Fibroblast of skin of left quadriceps (primary cell): Measurements from ENCODE around the gene CDK16.
A peak's percentile ranks its signal among the peaks of the same experiment; 100 is the strongest.

ENCODE experiments used
- DNase-seq, 2 experiments: peaks; one replicate each; pipeline ENCODE4 v3.0.0-alpha.2; 2013; ENCODE audit warnings: low read depth in 2 of 2

CDK16 gene

GRCh38 chrX:47186096-47186740 lies 32.3 kb upstream of the CDK16 start:
- no peak for DNase-seq

- DNase-seq, result no peak
Observed at GRCh38 chrX:47187106-47187677, 31.3 kb upstream of the CDK16 start.

DNA sequence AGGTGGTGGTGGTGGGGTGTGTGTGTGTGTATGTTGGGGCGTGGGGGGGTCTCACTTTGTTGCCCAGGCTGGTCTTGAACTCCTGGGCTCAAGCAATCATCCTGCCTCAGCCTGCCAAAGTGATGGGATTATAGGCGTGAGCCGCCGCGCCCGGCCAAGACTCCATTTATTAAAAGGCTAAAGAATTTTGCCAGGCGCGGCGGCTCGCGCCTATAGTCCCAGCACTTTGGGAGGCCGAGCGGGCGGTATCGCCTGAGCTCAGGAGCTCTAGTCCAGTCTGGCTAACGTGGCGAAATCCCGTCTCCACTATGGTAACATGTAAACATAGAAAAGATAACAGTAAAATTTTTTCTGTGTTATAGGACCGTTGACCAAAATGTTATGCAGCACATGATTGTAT lies 28.6 kb upstream of the CDK16 start:
- no peak for DNase-seq

DNA sequence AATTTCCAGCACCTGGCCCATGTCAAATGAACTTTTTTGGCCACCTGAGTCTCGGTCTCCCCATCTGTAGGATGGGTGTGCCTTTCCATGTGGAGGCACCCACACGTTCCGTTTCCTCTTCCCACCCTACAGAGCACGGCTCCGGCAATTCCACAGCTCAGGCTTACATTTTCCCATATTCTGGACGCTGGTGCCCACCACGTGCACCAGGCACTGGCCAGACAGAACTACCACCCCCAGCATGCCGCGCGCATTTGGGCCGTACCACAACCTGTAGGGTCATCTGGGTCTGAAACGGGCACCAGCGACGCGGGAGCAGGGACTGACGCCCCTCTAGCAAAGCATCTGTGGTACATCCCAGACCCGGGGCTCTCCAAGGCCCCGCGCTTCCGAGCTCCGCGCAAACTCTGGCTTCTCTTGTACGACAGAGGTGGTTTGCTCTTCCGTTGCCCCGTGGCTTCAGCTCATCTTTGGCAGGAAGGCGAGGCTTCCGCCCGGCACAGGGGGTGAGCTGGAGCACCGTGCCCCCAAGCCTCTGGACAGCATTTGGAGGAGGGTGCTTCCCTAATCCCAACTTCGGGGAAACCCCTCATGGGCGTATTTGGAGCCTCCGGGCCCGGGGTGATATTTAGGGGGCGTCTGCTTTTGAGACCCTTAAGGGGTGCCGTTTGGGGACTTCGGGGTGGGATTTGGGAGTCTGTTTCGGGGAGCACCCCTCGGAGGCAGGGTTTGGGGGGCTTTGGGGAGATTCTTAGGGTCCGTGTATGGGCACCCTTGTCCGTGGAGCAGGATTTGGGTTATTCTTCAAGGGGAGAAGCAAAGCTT lies 27.8 kb upstream of the CDK16 start:
- peak; percentile 81 to 83 for DNase-seq

GRCh38 chrX:47191331-47191730 lies 27.1 kb upstream of the CDK16 start:
- no peak for DNase-seq

DNA sequence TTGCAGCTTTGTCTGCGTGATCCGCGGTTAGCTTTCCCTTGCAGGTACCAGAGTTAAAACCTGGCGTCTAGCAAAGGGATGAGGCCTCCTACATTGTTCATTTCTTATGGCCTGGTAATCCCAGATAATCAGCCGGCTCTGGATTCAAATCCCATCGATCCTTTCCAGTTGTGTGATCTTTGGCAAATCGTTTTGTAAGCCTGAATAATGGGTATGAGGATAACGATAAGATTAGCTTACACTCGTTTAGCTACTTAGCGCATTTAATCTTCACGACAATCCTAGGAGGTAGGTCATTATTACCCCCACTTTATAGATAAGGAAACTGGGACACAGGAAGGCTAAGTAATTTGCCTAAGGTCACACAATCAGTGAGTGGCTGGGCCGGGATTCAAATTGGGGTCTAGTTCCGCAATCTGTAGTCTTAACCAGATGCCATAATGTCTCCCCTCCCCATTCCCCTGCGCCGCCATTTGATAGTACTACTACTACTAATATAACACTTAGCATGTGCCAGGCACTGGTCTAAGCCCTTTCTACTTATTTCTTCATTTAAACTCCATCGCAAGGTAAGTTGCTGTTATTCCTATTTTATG lies 26.6 kb upstream of the CDK16 start:
- no peak for DNase-seq

DNA sequence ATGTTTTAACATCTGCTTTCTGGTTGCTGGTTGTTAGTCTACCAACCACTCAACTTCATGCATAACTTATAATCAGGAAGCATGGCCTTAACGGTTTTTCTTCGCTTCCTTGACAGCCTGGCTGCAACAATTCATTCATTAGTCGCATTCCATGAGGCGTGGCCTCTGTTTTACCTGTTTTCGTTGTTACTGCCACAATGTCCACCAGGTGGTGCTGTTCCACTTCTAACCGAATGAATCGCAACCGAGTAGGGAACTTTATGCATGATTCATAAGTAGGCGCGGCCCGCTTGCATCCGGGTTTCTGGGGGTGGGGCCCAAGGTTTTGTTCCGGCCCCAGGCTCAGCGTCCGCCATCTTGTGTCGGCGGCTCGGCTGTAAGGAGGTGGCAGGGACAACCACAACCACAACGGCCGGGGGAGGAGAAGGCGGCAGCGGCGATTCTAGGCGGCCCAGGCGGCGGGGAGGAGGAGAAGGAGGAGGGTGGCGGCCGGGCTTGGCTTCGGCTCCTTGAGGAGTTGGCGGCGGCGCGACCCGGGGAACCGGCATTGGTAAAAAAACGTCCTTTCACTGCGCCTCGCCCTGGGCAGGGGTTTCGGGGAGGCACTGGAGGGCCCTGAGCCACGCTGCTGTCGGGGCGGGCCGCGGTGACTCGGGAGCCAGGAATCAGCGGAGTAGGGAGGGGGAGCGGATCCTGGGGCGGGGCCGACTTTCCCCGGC lies 24.8 kb upstream of the CDK16 start, which contains the start of gene UBA1:
UBA1 (plus strand) TSS at position 355 of the 719 bp plus-strand sequence. CDS start 4,974 bp downstream, outside the sequence.
- DNase-seq, result peak; percentile 85 to 87

- no peak for DNase-seq
Observed at GRCh38 chrX:47194194-47194787, 24.2 kb upstream of the CDK16 start.

DNA sequence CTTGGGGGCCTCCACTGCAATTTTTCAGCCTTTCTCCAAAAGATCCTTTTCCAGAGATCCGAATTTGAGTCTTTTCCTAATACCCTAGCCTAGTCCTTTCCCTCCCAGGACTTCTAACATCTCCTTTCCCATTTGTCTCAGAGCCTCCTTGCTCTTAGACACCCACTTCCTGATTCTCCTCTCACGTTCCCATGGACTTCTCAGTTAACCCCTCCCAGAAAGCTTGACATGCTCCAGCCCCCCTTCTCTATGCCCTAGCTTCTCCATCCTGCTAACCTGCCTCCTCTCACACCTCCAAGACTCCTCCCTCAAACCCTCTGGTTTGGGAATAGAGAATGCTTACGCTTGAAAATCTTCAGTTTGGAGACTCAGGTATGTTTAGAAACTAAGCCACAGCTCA lies 22.4 kb upstream of the CDK16 start:
- no peak for DNase-seq

DNA sequence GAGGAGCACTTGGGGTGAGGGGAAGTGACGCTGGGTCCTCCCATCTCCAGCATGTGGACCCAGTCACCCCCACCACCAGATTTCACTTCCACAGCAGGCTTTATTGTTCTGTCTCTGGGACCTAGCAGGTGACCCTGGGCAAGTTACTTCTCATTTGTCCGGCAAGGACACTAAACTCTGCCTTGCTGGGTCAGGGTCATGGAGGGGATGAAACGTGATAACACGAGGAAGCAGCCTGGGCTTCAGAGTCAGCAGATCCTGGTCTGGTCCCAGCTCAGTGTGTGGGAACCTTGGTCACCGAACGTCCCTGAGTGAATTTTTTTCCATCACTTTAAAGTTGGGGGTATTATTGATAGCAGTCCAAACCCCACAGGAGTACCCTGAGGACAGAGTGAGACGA lies 21.0 kb upstream of the CDK16 start:
- DNase-seq, result no peak

GRCh38 chrX:47198026-47198686 lies 20.3 kb upstream of the CDK16 start:
- no peak for DNase-seq

- DNase-seq, result no peak
Observed at GRCh38 chrX:47198687-47199080, 19.8 kb upstream of the CDK16 start.

GRCh38 chrX:47199286-47199685 lies 19.2 kb upstream of the CDK16 start:
- DNase-seq, result no peak

DNA sequence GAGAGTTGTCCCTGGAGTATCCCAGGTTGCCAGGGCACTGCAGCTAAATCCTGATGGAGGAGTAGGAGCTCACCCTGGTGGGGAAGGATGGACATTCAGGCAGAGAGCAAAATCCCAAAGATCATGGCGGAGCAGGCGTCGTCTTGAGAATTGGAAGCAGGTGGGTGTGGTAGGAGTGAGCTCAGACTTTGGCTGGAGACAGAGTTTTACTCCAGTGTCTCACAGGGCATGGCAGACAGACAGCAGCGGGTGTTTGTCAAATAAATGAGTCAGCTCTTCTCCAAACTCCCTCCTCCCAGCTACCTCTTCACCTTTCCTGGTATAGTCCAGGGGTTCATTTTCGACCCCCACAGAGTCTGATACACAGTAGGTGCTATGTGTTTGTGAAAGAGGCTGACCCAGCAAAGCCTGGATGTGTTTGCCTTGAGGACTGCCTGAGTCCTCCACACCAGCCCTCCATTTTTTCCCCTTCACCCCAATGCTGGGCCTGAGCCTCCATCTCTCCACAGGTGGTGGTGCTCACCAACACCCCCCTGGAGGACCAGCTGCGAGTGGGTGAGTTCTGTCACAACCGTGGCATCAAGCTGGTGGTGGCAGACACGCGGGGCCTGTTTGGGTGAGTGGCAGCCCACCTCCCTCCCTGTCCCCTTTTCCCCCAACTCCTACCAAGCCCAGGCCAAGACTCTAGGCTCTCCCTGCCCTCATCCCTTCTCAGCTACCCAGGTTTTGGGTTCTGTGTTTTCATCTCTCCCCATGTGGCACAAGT lies 17.9 kb upstream of the CDK16 start:
- no peak for DNase-seq

DNA sequence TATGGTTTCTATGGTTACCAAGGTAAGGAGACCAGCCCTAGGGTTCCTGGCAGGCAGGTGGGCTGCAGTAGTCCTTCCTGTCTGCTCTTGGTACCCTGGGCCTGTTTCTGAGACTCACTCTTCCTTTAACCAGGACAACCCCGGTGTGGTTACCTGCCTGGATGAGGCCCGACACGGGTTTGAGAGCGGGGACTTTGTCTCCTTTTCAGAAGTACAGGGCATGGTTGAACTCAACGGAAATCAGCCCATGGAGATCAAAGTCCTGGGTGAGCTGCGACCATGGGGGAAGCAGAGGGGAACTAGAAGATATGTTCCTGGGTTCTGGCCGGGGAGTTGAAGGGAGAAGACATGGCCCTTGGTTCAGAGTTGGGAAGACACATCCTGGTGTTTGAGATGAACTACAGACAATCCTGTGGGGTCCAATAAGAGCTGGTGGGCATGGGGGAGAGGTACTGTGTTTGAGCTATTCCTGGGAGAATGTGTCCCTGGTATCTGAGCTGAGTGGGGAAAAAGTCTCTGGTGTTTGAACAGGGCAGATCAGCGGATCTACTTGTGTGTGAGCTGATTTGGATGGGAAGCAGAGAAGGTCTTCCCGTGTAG lies 17.0 kb upstream of the CDK16 start:
- no peak for DNase-seq

DNA sequence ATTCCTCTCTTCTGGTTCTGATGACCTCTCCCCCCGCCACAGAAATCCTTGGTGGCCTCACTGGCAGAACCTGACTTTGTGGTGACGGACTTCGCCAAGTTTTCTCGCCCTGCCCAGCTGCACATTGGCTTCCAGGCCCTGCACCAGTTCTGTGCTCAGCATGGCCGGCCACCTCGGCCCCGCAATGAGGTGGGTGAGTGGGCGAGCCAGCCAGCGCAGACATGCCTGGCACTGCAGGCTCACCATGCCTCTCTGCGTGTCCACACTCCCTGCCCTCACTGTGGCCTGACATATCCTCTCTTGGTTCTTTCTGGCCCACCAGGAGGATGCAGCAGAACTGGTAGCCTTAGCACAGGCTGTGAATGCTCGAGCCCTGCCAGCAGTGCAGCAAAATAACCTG lies 16.2 kb upstream of the CDK16 start:
- no peak for DNase-seq

DNA sequence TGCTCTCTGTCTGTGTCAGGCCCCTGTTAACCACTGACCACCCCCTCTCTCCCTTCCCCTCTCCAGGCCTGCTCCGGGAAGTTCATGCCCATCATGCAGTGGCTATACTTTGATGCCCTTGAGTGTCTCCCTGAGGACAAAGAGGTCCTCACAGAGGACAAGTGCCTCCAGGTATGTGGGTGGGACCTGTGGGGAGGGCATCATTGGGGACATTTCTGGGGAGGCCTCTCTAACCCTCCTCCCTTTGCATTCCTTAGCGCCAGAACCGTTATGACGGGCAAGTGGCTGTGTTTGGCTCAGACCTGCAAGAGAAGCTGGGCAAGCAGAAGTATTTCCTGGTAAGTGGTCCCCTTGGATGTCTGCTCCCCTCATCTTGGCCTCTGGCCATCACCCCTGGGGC lies 15.6 kb upstream of the CDK16 start:
- DNase-seq, result no peak

DNA sequence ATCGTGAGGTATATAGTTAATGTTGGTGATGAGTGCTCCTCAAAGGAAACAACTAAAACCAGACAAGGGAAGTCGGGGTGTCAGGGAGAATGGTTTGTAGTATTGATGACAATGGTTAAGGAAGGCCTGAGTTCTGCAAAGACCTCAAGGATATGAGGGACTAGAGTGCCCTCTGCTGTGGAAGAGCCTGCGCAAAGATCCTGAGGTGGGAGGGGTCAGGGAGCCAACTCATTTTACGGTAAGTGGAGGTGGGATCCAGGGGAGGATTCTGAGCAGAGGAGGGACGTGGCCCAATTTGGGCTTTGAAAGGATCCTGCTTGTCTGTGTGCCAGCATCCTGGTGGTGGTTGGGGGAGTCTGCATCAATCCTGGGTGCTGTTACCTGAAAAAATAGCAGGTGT lies 13.5 kb upstream of the CDK16 start:
- no peak for DNase-seq

GRCh38 chrX:47206316-47206715 lies 12.2 kb upstream of the CDK16 start:
- no peak for DNase-seq

DNA sequence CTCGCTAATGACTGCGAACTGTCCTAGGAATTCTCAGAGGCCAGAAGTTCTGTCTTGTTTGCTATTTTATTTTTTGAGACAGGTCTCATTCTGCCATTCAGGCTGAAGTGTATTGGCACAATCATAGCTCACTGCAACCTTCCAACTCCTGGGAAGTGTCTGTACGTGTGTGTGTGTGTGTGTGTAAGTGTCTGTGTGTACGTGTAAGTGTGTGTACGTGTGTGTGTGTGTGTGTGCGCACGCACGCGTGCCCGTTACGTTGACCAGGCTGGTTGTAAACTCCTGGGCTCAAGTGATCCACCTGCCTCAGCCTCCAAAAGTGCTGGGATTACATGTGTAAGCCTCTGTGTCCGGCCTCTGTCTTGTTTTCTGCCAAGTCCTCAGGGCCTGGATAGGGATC lies 10.4 kb upstream of the CDK16 start:
- DNase-seq, result no peak
